GM20431 (cell line): ENCODE results near the gene AHCYL1.

Experiments used
- in situ Hi-C: fragments of 300-500 bp; cut with MseI, MboI; formaldehyde crosslinking; loops from one replicate; pipeline ENCODE4 v1.15.0; 2020; ENCODE audit warnings: low sequenced_read_pairs; ENCODE audit not compliant: unreplicated experiment

AHCYL1 gene

GRCh38 chr1:109993885-109994284, 9.3 kb downstream of the AHCYL1 start:
- in situ Hi-C loops: loop anchor here (25.0 kb wide), 1 partner anchor 357 kb away; no protein-coding TSS in a partner anchor

- in situ Hi-C loops: loop anchor here (25.0 kb wide), 1 partner anchor 357 kb away; no protein-coding TSS in a partner anchor
Measured at GRCh38 chr1:109994654-109995053, 10.1 kb downstream of the AHCYL1 start.

GRCh38 chr1:109995536-109995935, 11.0 kb downstream of the AHCYL1 start:
- in situ Hi-C loops: loop anchor here (25.0 kb wide), 1 partner anchor 358 kb away; no protein-coding TSS in a partner anchor

GRCh38 chr1:109996476-109996875, 11.9 kb downstream of the AHCYL1 start:
- in situ Hi-C loops: loop anchor here (25.0 kb wide), 1 partner anchor 359 kb away; no protein-coding TSS in a partner anchor

GRCh38 chr1:109997204-109997866, 12.8 kb downstream of the AHCYL1 start:
- in situ Hi-C loops: loop anchor here (25.0 kb wide), 1 partner anchor 360 kb away; no protein-coding TSS in a partner anchor

- in situ Hi-C loops: loop anchor here (25.0 kb wide), 1 partner anchor 361 kb away; no protein-coding TSS in a partner anchor
Measured at GRCh38 chr1:109997867-109998229, 13.3 kb downstream of the AHCYL1 start.

- in situ Hi-C loops: no loop called here
Measured at GRCh38 chr1:110002695-110003094, 18.1 kb downstream of the AHCYL1 start.

- in situ Hi-C loops: no loop called here
Measured at GRCh38 chr1:110003747-110004428, 19.3 kb downstream of the AHCYL1 start.

- in situ Hi-C loops: no loop called here
Measured at GRCh38 chr1:110004583-110004982, 20.0 kb downstream of the AHCYL1 start.

GRCh38 chr1:110005971-110006370, 21.4 kb downstream of the AHCYL1 start:
- in situ Hi-C loops: no loop called here

GRCh38 chr1:110006516-110006915, 22.0 kb downstream of the AHCYL1 start:
- in situ Hi-C loops: no loop called here

- in situ Hi-C loops: no loop called here
Measured at GRCh38 chr1:110007046-110007830, 22.7 kb downstream of the AHCYL1 start.

- in situ Hi-C loops: no loop called here
Measured at GRCh38 chr1:110008971-110009565, 24.5 kb downstream of the AHCYL1 start.

- in situ Hi-C loops: no loop called here
Measured at GRCh38 chr1:110011527-110012041, 27.0 kb downstream of the AHCYL1 start.

GRCh38 chr1:110012100-110012780, 27.7 kb downstream of the AHCYL1 start:
- in situ Hi-C loops: no loop called here

GRCh38 chr1:110017792-110018191, 33.2 kb downstream of the AHCYL1 start:
- in situ Hi-C loops: no loop called here

GRCh38 chr1:110018396-110018795, 33.8 kb downstream of the AHCYL1 start:
- in situ Hi-C loops: no loop called here

GRCh38 chr1:110019770-110020169, 35.2 kb downstream of the AHCYL1 start:
- in situ Hi-C loops: no loop called here

- in situ Hi-C loops: no loop called here
Measured at GRCh38 chr1:110021285-110021684, 36.7 kb downstream of the AHCYL1 start.
